Sigmoid colon (tissue), 4 donors: ENCODE measurements around the gene LSM6.

Source experiments
- EP300 ChIP-seq, 4 donors: sonication (generic); formaldehyde crosslinking; IDR thresholded peaks; one replicate each; pipeline ENCODE4 v1.6.1; 2017; ENCODE audit warnings: antibody characterized with exemption in 4 of 4
- POLR2A ChIP-seq, 2 donors: fragments of 450-650 bp; IDR thresholded peaks; one replicate each; pipeline ENCODE4 v1.6.1; 2016; ENCODE audit warnings: antibody characterized with exemption in 2 of 2, mild to moderate bottlenecking in 2 of 2, moderate library complexity in 2 of 2
- POLR2AphosphoS5 ChIP-seq, 4 donors: sonication (generic); formaldehyde crosslinking; IDR thresholded peaks; one replicate each; pipeline ENCODE4 v1.6.1; 2017; ENCODE audit warnings: antibody characterized with exemption in 4 of 4
- TF ChIP-seq, protein P1 (sequence below), 4 experiments: fragments of 450-650 bp in 3 of 4; fragments of 200-600 bp in 1 of 4; IDR thresholded peaks; one replicate each; pipeline ENCODE4 v1.5.1; 2016 to 2019; ENCODE audit warnings: antibody characterized with exemption in 4 of 4, mild to moderate bottlenecking in 3 of 4, moderate library complexity in 2 of 4

DNA sequence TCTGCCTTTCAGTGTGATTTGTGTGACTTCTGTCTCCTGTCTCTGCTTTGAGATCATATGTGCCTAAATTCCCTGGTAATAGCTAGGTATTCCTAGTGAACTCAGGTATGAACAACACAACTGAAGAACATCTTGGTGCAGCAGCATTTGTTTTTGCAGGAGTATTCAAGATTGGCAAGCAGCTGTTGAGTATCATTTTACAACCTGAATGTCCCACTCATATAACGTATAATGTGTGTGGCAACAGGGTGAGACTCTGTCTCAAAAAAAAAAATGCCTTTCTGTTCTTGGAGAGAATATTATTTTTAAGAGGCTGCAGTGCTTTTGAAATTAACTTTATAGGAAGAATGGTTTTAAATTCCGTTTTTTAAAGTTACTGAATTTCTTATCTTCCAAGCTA, 7.7 kb downstream of the LSM6 start:
- TF ChIP-seq, protein P1, sequence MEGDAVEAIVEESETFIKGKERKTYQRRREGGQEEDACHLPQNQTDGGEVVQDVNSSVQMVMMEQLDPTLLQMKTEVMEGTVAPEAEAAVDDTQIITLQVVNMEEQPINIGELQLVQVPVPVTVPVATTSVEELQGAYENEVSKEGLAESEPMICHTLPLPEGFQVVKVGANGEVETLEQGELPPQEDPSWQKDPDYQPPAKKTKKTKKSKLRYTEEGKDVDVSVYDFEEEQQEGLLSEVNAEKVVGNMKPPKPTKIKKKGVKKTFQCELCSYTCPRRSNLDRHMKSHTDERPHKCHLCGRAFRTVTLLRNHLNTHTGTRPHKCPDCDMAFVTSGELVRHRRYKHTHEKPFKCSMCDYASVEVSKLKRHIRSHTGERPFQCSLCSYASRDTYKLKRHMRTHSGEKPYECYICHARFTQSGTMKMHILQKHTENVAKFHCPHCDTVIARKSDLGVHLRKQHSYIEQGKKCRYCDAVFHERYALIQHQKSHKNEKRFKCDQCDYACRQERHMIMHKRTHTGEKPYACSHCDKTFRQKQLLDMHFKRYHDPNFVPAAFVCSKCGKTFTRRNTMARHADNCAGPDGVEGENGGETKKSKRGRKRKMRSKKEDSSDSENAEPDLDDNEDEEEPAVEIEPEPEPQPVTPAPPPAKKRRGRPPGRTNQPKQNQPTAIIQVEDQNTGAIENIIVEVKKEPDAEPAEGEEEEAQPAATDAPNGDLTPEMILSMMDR (IDR thresholded peaks at IDR 0.05), result no peak
- TF ChIP-seq POLR2A (IDR thresholded peaks at IDR 0.05) (no peak), POLR2AphosphoS5 (IDR thresholded peaks at IDR 0.05) (no peak), EP300 (IDR thresholded peaks at IDR 0.05) (no peak)
